ENCODE data around the gene COL6A2.
"Not testable (repeated sequence)": the region's sequence is repeated elsewhere in the genome, so short reads cannot be mapped to it uniquely, and the experiment has no call there.

Gene COL6A2

DNA sequence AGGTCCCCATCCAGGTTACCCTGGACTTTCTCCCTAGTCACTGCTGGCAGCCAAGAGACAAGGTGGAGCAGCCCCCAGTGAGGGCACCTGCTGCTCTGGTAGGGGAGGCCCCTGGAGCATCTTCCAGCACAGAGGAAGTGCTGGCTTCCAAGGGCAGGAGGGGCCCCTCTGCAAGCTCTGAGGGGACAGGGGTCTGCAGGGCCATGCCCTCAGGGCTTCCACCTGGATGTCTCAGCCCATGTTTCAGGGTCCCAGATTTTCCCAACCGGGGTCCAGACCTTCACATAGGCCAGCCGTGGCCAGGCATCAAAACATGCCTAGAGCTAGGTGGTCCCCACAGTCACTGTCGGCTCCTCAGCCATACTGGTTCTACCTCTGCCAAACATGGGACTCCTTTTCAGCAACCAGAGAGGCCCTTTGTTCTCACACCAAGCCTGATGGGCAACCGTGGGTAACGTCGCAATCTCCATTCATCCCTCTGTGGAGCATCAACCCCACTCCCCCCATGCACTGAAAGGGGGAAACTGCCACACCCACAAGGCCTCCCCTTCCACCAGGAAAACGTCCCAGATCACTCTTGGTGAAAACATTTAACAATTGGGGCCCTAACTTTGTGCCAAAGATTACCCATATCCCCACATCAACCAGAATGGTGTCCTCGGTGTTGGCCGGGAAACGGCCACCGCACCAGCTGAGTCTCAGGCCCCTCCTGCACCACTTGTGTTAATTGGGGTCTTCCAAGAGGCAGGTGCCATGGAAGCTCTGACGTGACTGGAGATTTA, 1.9 kb upstream of the COL6A2 start:
- H3K27ac Mint-ChIP-seq (ENCODE audit: low read depth) = no peak overlapping the region
- ATAC-seq (replicated peaks; ENCODE audit: extremely low read depth, poor library complexity, severe bottlenecking) (no peak), DNase-seq (ENCODE audit: low spot score in 2 of 2) (peak in 1 of 2 donors; percentile 11)
- no peak overlapping the region for H3K4me3 Mint-ChIP-seq
- peaks cover 9% of the 10 kb centered on the region for H3K27me3 Mint-ChIP-seq
- H3K9me3 Mint-ChIP-seq = peaks cover 4% of the 10 kb centered on the region
- peaks cover 16% of the 10 kb centered on the region for H3K36me3 Mint-ChIP-seq (ENCODE audit: insufficient read depth)
- peaks cover 13% of the 10 kb centered on the region for H3K4me1 Mint-ChIP-seq

DNA sequence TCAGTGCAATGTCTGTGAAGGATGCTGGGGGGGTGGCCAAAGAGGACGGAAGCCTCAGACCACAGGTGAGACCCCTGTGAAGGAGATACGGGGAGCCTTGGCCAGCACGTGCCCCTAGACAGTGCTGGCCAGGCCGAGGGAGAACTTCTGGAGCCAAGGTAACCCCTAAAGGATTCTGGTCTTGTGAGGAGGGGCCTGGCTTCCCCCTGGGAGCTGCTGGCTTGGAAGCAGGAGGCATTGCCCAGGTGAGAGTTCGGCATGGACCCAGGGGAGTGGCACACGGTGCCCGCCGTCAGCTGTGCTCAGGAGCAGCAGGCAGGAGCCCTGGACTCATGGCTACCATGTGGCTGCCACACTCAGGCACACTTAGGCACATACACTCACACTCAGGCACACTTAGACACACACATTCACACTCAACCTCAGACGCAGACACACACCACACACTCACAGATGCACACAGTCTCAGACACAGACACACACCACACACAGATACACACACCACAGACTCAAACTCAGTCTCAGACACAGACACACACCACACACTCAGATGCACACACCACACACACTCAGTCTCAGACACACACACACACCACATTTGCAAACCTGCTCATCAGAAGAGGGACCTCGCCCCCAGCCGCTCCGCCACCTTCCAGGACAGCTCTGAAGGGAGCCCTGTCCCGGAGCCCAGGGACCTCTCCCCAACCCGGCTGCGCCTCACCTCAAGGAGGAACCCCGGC, 1.1 kb upstream of the COL6A2 start:
- H3K36me3 Mint-ChIP-seq (ENCODE audit: insufficient read depth) = peaks cover 16% of the 10 kb centered on the region
- H3K27ac Mint-ChIP-seq (ENCODE audit: low read depth) = no peak overlapping the region
- peak overlapping the region; percentile 17 for H3K4me3 Mint-ChIP-seq
- H3K27me3 Mint-ChIP-seq = peaks cover 10% of the 10 kb centered on the region
- ATAC-seq (replicated peaks; ENCODE audit: extremely low read depth, poor library complexity, severe bottlenecking) (no peak), DNase-seq (ENCODE audit: low spot score in 2 of 2) (peak; percentile 9 to 10)
- H3K4me1 Mint-ChIP-seq = peaks cover 19% of the 10 kb centered on the region
- H3K9me3 Mint-ChIP-seq = no peaks in the 10 kb centered on the region

DNA sequence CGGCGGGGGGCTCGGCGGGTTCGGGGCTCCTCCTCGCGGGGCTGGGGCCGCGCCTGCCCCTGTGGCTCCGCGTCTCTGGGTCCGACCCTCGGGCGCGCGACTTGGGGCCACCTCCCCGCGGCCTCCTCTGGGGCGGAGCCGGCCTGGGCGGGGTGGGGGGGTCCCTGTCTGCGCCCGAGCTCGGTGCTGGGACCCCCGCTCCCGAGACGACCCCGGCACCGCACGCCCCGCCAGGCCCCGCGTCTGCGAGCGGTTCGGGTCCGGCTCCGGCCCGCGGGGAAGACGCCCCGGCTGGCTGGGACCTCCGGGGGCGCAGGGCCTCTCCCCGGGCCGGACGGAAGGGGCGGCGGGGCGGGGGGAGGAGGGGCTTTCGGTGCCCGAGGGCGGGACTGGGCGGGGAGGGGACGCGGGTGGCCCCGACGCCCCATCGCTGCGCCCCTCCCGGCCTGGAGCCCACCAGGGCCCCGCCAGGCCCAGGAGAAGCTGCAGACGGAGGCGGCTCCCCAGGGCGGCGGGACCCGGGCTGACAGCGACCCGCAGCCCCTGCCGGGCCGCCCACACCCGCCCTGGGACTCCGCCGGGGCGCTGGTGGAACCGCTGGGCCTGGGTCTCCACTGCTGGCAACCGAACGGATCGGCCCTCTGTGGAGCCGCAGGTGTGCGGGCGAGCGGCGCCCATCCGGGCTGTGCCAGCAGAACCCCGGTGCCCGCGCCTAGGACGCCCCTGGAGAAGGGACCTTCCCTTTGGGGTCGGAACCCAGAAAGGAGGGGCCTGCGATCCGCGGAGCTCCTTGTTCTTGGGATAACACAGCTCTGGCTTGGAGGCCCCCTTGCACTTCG, 610 bp downstream of the COL6A2 start:
- Mint-ChIP-seq H3K4me1 (peaks cover 19% of the 10 kb centered on the region), H3K27ac (ENCODE audit: low read depth) (no peak overlapping the region), H3K36me3 (ENCODE audit: insufficient read depth) (peaks cover 13% of the 10 kb centered on the region), H3K27me3 (peaks cover 27% of the 10 kb centered on the region), H3K4me3 (peak overlapping the region; percentile 71), H3K9me3 (peaks cover 6% of the 10 kb centered on the region)
- no peak for ATAC-seq (replicated peaks; ENCODE audit: extremely low read depth, poor library complexity, severe bottlenecking)
- DNase-seq (ENCODE audit: low spot score in 2 of 2) = peak; percentile 9 to 13

DNA sequence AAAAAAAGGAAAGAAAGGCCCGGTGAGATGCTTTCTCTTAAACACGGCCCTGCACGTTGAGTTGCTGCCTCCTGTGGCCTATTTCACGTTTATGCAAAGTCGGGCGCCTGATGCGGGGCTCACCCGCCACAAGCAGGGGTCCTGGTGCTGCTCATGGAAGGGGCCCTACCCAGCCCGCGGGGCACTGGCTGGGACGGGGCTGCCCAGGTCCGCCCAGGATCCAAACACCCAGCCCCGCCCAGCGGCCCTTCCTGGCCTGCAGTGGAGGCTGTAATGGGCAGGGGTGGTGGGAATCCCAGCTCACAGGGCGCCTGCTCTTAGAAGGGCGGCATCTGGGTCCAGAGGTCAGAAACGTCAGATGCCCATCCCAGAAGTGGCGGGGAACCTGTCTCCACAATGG, 1.6 kb downstream of the COL6A2 start:
- Mint-ChIP-seq H3K36me3 (ENCODE audit: insufficient read depth) (peaks cover 15% of the 10 kb centered on the region), H3K27me3 (peaks cover 36% of the 10 kb centered on the region), H3K9me3 (peaks cover 13% of the 10 kb centered on the region), H3K27ac (ENCODE audit: low read depth) (no peak overlapping the region), H3K4me1 (peaks cover 20% of the 10 kb centered on the region), H3K4me3 (peak overlapping the region; percentile 71)
- ATAC-seq (replicated peaks; ENCODE audit: extremely low read depth, poor library complexity, severe bottlenecking) = no peak
- DNase-seq (ENCODE audit: low spot score in 2 of 2) = peak; percentile 7 to 9

DNA sequence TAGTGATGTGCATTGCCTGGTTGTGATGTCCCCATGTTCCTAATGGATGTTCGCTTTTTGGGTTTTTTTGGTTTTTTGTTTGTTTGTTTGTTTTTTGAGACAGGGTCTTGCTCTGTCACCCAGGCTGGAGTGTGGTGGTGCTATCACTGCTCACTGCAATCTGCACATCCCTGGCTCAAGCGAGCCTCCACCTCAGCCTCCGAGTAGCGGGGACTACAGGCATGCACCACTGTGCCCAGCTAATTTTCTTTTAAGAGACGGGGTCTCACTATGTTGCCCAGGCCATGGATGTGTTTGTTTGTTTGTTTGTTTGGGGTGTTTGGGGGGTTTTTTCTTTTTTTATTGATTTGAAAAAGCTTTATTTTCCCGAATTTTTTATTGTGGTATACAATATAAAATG, 2.1 kb downstream of the COL6A2 start:
- Mint-ChIP-seq H3K27me3 (peaks cover 39% of the 10 kb centered on the region), H3K9me3 (peaks cover 15% of the 10 kb centered on the region), H3K4me1 (peaks cover 19% of the 10 kb centered on the region), H3K27ac (ENCODE audit: low read depth) (no peak overlapping the region), H3K36me3 (ENCODE audit: insufficient read depth) (peaks cover 13% of the 10 kb centered on the region), H3K4me3 (peak overlapping the region; percentile 71)
- ATAC-seq (replicated peaks; ENCODE audit: extremely low read depth, poor library complexity, severe bottlenecking) (no peak), DNase-seq (ENCODE audit: low spot score in 2 of 2) (no peak)

DNA sequence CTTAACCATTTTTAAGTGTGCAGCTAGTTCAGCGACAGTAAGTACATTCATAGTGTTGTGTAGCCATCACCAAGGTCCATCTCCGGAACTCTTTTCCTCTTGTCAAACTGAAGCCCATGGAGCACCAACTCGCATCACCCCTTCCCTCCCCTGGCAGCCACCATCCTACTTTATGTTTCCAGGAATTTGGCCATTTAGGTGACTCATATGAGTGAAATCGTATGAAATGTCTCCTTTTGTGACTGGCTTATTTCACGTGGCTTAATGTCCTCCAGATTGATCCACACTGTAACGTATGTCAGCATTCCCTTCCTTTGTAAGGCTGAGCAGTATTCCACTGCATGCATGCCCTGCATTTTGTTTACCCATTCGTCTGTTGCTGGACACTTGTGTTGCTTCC, 2.5 kb downstream of the COL6A2 start:
- H3K4me1 Mint-ChIP-seq = peaks cover 19% of the 10 kb centered on the region
- H3K36me3 Mint-ChIP-seq (ENCODE audit: insufficient read depth) = peaks cover 13% of the 10 kb centered on the region
- no peak for ATAC-seq (replicated peaks; ENCODE audit: extremely low read depth, poor library complexity, severe bottlenecking)
- H3K9me3 Mint-ChIP-seq = peaks cover 15% of the 10 kb centered on the region
- DNase-seq (ENCODE audit: low spot score in 2 of 2) = peak; percentile 5 to 7
- H3K27me3 Mint-ChIP-seq = peaks cover 39% of the 10 kb centered on the region
- peak overlapping the region; percentile 71 for H3K4me3 Mint-ChIP-seq
- no peak overlapping the region for H3K27ac Mint-ChIP-seq (ENCODE audit: low read depth)

DNA sequence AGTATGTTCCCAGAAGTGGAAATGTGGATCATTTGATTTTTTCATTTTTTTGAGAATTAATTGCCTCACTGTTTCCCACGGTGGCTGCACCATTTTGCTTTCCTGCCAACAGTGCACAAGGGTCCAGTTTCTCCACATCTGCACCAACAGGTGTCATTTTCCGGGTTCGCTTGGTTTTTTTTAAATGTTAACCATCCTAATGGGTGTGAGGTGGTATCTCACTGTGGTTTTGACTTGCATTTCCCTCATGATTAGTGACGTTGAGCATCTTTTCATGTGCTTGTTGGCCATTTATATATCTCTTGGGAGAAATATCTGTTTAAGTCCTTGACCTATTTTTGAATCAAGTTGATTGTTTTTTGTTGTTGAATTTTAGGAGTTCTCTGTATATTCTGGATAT, 3.0 kb downstream of the COL6A2 start:
- peak in 1 of 2 donors; percentile 9 for DNase-seq (ENCODE audit: low spot score in 2 of 2)
- Mint-ChIP-seq H3K36me3 (ENCODE audit: insufficient read depth) (peaks cover 13% of the 10 kb centered on the region), H3K4me3 (peak overlapping the region; percentile 71), H3K27me3 (peaks cover 39% of the 10 kb centered on the region), H3K9me3 (peaks cover 15% of the 10 kb centered on the region), H3K27ac (ENCODE audit: low read depth) (no peak overlapping the region), H3K4me1 (peaks cover 19% of the 10 kb centered on the region)
- ATAC-seq (replicated peaks; ENCODE audit: extremely low read depth, poor library complexity, severe bottlenecking) = no peak

DNA sequence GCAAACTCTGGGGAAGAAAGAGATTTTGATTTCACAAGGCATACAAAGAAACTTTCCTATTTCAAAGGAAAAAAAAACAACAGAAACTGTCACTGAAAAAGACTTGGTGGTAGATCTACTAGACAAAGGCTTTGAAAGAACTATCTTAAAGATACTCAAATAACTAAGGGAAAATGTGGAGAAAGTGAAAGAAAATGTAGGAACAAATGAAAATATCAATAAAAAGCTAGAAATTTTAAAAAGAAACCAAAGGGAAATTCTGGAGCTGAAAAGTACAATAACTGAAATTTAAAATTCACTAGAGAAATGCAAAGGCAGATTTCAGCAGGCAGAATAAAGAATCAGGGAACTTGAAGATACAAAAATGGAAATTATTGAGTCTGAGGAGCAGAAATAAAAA, 6.2 kb downstream of the COL6A2 start:
- ATAC-seq (replicated peaks; ENCODE audit: extremely low read depth, poor library complexity, severe bottlenecking) = no peak
- peaks cover 11% of the 10 kb centered on the region for H3K36me3 Mint-ChIP-seq (ENCODE audit: insufficient read depth)

DNA sequence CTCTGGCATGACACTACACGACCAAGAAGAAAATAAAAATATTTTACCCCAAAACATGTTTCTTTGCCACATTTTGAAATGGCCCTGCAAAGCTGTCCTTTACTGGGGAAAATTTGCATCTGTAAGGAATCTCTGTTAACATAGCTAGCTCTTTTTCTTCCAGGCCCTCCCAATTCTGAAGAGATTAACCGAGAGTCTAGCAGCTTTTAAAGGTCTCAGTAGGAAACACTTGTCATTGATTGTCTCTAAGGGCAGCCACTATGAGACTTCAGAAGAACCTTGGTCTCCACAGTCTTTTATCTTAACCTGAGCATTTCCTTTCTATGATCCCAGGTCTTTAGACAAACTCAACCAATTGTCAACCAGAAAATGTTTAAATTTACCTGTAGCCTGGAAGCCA, 9.5 kb downstream of the COL6A2 start:
- DNase-seq (ENCODE audit: low spot score in 2 of 2); H3K36me3 Mint-ChIP-seq (ENCODE audit: insufficient read depth); H3K4me1 Mint-ChIP-seq; ATAC-seq (replicated peaks; ENCODE audit: extremely low read depth, poor library complexity, severe bottlenecking); H3K27ac Mint-ChIP-seq (ENCODE audit: low read depth); H3K4me3 Mint-ChIP-seq: not testable (repeated sequence)
- Mint-ChIP-seq H3K27me3 (peaks cover 24% of the 10 kb centered on the region), H3K9me3 (peaks cover 12% of the 10 kb centered on the region)

More for the DNA sequence above, 6.2 kb downstream of the COL6A2 start:
- Mint-ChIP-seq H3K4me3 (no peak overlapping the region), H3K27me3 (peaks cover 39% of the 10 kb centered on the region), H3K9me3 (peaks cover 15% of the 10 kb centered on the region), H3K27ac (ENCODE audit: low read depth) (no peak overlapping the region), H3K4me1 (peaks cover 19% of the 10 kb centered on the region)
- no peak for DNase-seq (ENCODE audit: low spot score in 2 of 2)

DNA sequence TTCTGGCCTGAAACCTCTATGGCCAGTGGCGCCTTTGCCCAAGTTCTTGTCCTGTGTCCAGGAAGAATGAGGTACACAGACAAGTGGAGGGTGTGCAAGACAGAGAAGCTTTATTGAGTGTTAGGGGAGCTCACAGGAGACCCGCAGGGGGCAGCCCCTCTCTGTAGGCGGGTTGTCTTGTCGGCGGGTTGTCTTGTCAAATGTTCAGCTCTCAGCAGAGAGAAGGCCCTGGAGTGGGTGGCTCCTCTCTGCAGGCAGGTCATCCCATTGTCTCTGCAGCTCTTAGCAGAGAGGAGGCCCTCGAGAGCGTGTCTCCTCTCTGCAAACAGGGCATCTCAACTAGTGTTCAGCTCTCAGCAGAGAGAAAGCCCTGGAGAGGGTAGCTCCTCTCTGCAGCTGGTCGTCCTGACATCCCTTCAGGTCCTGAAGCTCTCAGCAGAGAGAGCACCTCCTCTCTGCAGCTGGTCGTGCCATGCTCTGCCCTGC, 11.0 kb downstream of the COL6A2 start:
- peaks cover 7% of the 10 kb centered on the region for H3K9me3 Mint-ChIP-seq
- no peak overlapping the region for H3K4me3 Mint-ChIP-seq
- ATAC-seq (replicated peaks; ENCODE audit: extremely low read depth, poor library complexity, severe bottlenecking) = no peak
- peaks cover 5% of the 10 kb centered on the region for H3K4me1 Mint-ChIP-seq
- H3K27ac Mint-ChIP-seq (ENCODE audit: low read depth) = no peak overlapping the region
- DNase-seq (ENCODE audit: low spot score in 2 of 2) = no peak
- H3K36me3 Mint-ChIP-seq (ENCODE audit: insufficient read depth) = peaks cover 15% of the 10 kb centered on the region
- peaks cover 9% of the 10 kb centered on the region for H3K27me3 Mint-ChIP-seq

DNA sequence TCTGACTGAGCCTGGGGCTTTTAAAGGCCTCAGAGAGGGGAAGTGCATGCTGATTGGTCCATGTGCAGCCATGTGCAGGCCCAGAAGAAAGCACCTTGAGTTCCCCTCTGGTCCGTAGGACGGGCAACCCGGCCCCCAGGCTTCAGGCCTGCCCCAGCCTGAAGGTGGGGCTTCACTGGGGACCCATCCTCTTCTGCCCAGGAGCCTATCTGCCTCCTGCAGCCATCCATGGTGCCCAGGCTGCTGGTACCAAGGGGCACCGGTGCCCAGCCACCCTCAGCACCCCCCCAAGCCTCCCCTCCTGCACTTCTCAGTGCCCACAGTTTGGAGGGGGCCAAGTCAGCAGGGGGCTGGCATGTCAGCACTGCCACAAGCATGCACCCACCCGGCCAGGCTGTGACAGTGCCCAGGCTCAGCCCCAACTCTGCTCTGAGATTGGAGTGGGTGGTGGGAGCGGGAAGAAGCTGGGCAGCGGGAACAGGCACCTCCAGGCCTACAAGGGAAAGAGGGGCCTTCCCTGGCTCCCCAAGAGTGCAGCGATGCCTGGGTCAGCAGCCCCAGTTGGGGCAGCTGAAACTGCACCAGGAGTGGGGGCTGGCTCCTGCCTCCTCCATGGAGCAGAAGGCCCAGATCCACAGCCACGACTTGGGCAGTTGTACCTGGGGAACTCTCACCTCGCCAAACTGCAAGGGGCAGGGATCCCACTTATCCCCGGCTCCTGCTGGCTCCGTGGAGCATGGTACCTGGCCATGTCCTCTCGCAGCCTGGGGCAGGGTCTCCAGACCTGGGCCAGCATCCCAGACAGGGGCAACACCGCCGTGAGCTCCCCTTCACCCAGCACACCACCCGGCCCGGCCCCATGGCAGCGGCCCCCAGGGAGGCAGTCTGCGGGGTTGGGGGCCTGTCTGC, 11.7 kb downstream of the COL6A2 start:
- Mint-ChIP-seq H3K27ac (ENCODE audit: low read depth) (no peak overlapping the region), H3K4me3 (no peak overlapping the region), H3K36me3 (ENCODE audit: insufficient read depth) (peaks cover 16% of the 10 kb centered on the region), H3K4me1 (no peaks in the 10 kb centered on the region), H3K9me3 (peaks cover under 1% of the 10 kb centered on the region), H3K27me3 (peaks cover 2% of the 10 kb centered on the region)
- no peak for ATAC-seq (replicated peaks; ENCODE audit: extremely low read depth, poor library complexity, severe bottlenecking)
- DNase-seq (ENCODE audit: low spot score in 2 of 2) = peak; percentile 5 to 8

Measured in central memory CD8-positive, alpha-beta T cell (primary cell).